Stimulated activated naive CD8-positive, alpha-beta T cell treated with anti-CD3 and anti-CD28 coated beads, Interleukin-15, amount 100 ng/mL, for 72 hours (primary cell): ENCODE measurements around the gene STXBP3.

ENCODE experiments used
- ATAC-seq: fragments of 150-1000 bp; cut with Tn5 transposase; 2 replicates; pipeline ENCODE4 v1.10.0; 2021; ENCODE audit warnings: mild to moderate bottlenecking, moderate library complexity
- DNase-seq, 2 donors: peaks; one replicate each; pipeline ENCODE4 v3.0.0; 2021 to 2022
- H3K27ac Mint-ChIP-seq, 2 donors: one replicate each; pipeline ENCODE4 v1.8.0; 2022; ENCODE audit warnings: mild to moderate bottlenecking in 2 of 2, mixed read lengths in 2 of 2, moderate library complexity in 2 of 2
- H3K27me3 Mint-ChIP-seq: one replicate; pipeline ENCODE4 v1.8.0; 2022; ENCODE audit warnings: mixed read lengths
- H3K4me1 Mint-ChIP-seq: one replicate; pipeline ENCODE4 v1.8.0; 2022; ENCODE audit warnings: mild to moderate bottlenecking, mixed read lengths
- H3K4me3 Mint-ChIP-seq, 2 donors: one replicate each; pipeline ENCODE4 v1.8.0; 2022; ENCODE audit warnings: mild to moderate bottlenecking in 2 of 2, mixed read lengths in 2 of 2, moderate library complexity in 1 of 2
- H3K9me3 Mint-ChIP-seq, 2 donors: one replicate each; pipeline ENCODE4 v1.8.0; 2022; ENCODE audit warnings: mixed read lengths in 2 of 2

Gene STXBP3

GRCh38 chr1:108719656-108720435, 26.6 kb upstream of the STXBP3 start:
- H3K9me3 Mint-ChIP-seq = no peaks in the 10 kb centered on the region
- H3K27me3 Mint-ChIP-seq = no peaks in the 10 kb centered on the region
- H3K27ac Mint-ChIP-seq = no peak overlapping the region
- DNase-seq (no peak), ATAC-seq (no peak)
- no peak overlapping the region for H3K4me3 Mint-ChIP-seq
- no peaks in the 10 kb centered on the region for H3K4me1 Mint-ChIP-seq

DNA sequence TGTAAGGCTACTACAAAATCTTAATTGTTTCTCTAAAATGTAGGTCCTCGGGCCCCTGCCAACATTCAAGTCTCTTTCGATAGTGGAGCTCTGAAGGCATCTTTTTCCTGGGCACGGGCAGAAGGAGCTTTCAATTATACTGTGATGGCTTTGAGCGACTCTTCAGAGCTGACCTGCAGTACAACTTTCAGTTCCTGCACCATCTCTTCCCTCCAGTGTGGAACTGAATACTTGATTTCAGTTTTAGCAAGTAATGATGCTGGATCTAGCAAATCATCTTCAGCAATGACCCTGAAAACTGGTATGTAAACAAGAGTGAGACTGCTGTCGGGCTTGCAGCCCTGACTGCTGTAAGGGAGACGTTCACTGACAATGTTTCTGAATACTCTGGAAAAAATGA, 24.2 kb upstream of the STXBP3 start:
- DNase-seq (no peak), ATAC-seq (no peak)
- no peak overlapping the region for H3K4me3 Mint-ChIP-seq
- no peaks in the 10 kb centered on the region for H3K27me3 Mint-ChIP-seq
- H3K4me1 Mint-ChIP-seq = no peaks in the 10 kb centered on the region
- no peaks in the 10 kb centered on the region for H3K9me3 Mint-ChIP-seq
- no peak overlapping the region for H3K27ac Mint-ChIP-seq

- H3K4me1 Mint-ChIP-seq = no peaks in the 10 kb centered on the region
- ATAC-seq (no peak), DNase-seq (no peak)
- H3K27me3 Mint-ChIP-seq = no peaks in the 10 kb centered on the region
- H3K9me3 Mint-ChIP-seq = no peaks in the 10 kb centered on the region
- no peak overlapping the region for H3K27ac Mint-ChIP-seq
- no peak overlapping the region for H3K4me3 Mint-ChIP-seq
Observed at GRCh38 chr1:108725906-108726305, 20.6 kb upstream of the STXBP3 start.

DNA sequence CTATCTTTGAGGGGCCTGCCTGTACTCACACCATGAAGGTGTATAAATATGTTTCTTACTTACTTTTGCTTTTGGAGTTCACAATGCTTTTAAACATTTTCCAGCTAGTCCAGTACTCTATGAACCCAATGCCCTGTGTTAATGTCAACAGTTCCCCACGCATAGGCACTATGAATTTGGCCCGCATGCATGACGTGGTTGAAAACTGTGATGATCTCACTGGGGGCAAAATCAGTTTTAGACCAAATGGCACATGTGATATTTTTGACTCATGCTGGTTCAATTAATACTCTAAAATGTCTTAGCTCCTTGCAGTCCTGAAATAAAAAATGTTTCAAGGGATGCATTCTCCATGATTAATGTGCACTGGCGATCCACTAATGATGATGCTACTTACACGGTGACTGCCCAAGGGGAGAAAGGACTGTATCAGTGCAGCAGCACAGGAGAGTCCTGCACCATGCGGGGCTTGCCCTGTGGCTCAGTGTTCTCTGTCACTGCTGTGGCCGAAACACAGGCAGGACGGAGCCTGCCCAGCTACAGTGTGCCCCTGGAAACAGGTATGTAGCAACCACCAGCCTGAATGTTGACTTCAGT, 18.0 kb upstream of the STXBP3 start:
- Mint-ChIP-seq H3K4me1 (no peaks in the 10 kb centered on the region), H3K4me3 (no peak overlapping the region), H3K27ac (no peak overlapping the region), H3K27me3 (no peaks in the 10 kb centered on the region), H3K9me3 (no peaks in the 10 kb centered on the region)
- ATAC-seq = no peak
- DNase-seq = no peak

GRCh38 chr1:108729481-108729880, 17.0 kb upstream of the STXBP3 start:
- Mint-ChIP-seq H3K4me1 (no peaks in the 10 kb centered on the region), H3K9me3 (no peaks in the 10 kb centered on the region), H3K4me3 (no peak overlapping the region), H3K27ac (no peak overlapping the region), H3K27me3 (no peaks in the 10 kb centered on the region)
- DNase-seq (no peak), ATAC-seq (no peak)

DNA sequence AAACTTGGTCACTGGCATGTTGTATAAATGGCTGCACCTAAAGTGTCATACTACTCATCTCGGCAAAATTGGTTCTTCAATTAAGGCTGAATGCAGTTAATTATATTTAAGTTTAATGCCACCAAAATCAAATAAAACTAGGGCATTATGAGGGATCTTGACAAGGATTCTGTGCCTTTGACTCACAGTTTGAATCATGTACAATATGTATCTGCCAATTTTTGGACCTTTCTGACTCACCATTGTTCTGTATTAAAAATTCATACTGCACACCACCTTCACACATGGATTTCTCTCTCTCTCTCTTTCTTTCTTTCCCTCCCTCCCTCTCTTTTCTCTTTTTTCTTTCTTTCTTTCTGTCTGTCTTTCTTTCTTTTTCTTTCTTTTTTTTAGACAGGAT, 14.1 kb upstream of the STXBP3 start:
- no peaks in the 10 kb centered on the region for H3K4me1 Mint-ChIP-seq
- no peak overlapping the region for H3K4me3 Mint-ChIP-seq
- H3K27ac Mint-ChIP-seq = no peak overlapping the region
- DNase-seq = no peak
- H3K9me3 Mint-ChIP-seq = no peaks in the 10 kb centered on the region
- H3K27me3 Mint-ChIP-seq = no peaks in the 10 kb centered on the region
- ATAC-seq = no peak

DNA sequence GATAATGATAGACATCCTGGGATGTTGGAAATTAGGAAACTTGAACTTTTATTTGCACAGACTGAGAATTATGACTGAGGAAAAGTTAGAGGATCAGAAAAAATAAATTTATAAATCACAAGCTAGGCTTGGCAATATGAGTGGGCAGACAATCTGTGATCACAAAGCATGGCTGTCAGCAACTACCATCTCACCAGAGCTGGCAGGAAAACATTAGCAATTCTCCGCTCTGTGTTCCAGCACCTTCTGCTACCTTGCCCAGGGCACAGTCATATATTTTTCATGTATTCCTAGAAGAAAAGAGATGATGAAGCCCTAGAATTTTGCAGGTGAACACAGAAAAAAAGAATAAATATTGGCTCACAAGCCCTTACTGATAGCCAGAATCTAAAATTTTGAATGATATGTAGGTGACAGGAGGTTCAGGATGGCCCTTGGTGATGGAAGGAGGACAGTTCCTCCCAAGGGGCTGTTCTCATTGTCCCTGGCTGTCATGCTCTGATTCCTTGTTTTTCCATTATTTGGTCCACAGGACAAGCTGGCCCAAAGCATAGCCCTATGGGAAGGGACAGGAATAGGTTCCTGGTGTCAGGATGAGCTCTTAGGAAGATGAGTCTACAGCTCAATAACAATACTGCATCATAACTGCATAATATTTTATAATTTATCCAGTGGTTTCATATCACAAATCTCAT, 12.2 kb upstream of the STXBP3 start:
- H3K27me3 Mint-ChIP-seq = no peaks in the 10 kb centered on the region
- DNase-seq (no peak), ATAC-seq (no peak)
- no peak overlapping the region for H3K27ac Mint-ChIP-seq
- no peaks in the 10 kb centered on the region for H3K4me1 Mint-ChIP-seq
- no peak overlapping the region for H3K4me3 Mint-ChIP-seq
- no peaks in the 10 kb centered on the region for H3K9me3 Mint-ChIP-seq

GRCh38 chr1:108742253-108742652, 4.2 kb upstream of the STXBP3 start:
- H3K9me3 Mint-ChIP-seq = no peaks in the 10 kb centered on the region
- no peak overlapping the region for H3K27ac Mint-ChIP-seq
- no peak for ATAC-seq
- H3K4me1 Mint-ChIP-seq = peaks cover under 1% of the 10 kb centered on the region
- no peak for DNase-seq
- no peaks in the 10 kb centered on the region for H3K27me3 Mint-ChIP-seq
- no peak overlapping the region for H3K4me3 Mint-ChIP-seq

- peak overlapping the region; percentile 95 to 98 for H3K4me3 Mint-ChIP-seq
- DNase-seq (no peak), ATAC-seq (no peak)
- H3K4me1 Mint-ChIP-seq = peaks cover 23% of the 10 kb centered on the region
- H3K27ac Mint-ChIP-seq = peak overlapping the region; percentile 98
- no peaks in the 10 kb centered on the region for H3K27me3 Mint-ChIP-seq
- no peaks in the 10 kb centered on the region for H3K9me3 Mint-ChIP-seq
Observed at GRCh38 chr1:108745980-108746381, 493 bp upstream of the STXBP3 start.

DNA sequence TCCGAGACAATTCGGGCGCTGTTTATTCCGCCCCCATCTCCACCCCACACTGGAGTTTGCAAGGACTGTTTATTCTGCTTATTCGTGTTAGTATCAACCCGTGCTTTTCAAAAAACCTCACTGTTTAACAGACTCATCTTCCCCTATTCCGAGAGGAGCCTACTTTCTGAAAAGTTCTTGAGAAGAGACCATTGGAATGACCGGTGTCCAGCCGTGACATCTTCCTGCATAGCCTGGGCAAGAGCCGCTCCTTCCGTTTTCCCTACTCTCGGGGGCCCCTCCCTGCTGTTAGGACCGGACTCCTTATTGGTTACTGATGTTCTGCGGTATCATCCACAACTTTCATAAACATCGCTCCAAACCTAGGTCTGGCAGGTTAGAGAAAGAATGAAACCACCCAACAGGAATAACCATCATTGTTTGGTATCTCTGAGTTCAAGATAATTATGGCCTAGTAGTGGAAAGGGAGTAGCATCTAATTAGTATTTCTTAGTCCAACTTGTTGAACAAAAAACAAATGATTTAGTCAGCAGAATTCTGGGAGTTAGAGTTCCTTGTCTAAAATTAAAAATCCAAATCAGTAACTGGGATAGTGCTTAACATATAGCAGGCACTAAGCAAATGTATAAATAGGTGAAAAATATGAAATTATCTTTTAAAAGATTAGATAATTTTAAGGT, 837 bp downstream of the STXBP3 start:
- H3K4me1 Mint-ChIP-seq = peaks cover 26% of the 10 kb centered on the region
- H3K27ac Mint-ChIP-seq = peak overlapping the region; percentile 97 to 99
- no peaks in the 10 kb centered on the region for H3K27me3 Mint-ChIP-seq
- no peaks in the 10 kb centered on the region for H3K9me3 Mint-ChIP-seq
- peak; percentile 16 for ATAC-seq
- peak; percentile 28 to 38 for DNase-seq
- H3K4me3 Mint-ChIP-seq = peak overlapping the region; percentile 95 to 98

DNA sequence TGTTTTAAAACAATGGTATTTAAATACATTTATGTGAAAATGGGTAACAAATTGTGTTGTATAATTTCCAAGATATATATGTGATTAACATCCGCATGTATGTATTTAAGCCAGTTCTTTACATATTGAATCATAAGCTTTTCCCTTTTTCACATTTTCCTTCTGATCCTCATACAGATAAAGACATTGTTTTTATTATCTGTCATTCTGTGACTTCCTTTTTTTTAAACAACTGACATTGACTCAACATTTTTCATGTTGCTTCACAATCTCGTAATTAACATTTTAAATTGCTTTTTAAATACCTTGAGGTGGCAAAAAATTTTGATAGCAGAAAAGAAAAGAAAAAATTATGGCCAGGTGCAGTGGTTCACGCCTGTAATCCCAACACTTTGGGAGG, 1.4 kb downstream of the STXBP3 start:
- no peak for DNase-seq
- Mint-ChIP-seq H3K4me1 (peaks cover 26% of the 10 kb centered on the region), H3K9me3 (no peaks in the 10 kb centered on the region), H3K27me3 (no peaks in the 10 kb centered on the region), H3K27ac (no peak overlapping the region), H3K4me3 (peak overlapping the region; percentile 16 to 37)
- ATAC-seq = no peak

DNA sequence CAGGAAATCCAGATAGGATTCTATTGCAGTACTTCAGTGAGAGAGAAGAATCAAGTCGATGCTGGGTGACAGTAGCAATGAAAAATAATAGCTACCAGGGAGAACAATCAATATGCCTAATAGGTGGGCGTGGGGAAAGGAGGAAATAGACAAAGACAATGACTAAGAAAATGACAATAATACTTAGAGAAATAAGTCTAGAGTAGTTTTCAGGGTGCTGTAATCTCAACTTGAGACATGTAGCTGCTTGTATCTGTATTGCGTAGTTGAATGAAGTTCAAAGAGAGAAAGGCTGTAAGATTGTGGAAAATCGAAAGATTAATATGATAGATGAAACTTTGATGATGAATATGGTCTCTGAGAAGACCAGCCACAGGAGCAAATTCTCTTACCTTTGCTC, 2.6 kb downstream of the STXBP3 start:
- Mint-ChIP-seq H3K4me1 (peaks cover 26% of the 10 kb centered on the region), H3K27ac (no peak overlapping the region), H3K4me3 (no peak overlapping the region), H3K27me3 (no peaks in the 10 kb centered on the region), H3K9me3 (no peaks in the 10 kb centered on the region)
- no peak for DNase-seq
- no peak for ATAC-seq

DNA sequence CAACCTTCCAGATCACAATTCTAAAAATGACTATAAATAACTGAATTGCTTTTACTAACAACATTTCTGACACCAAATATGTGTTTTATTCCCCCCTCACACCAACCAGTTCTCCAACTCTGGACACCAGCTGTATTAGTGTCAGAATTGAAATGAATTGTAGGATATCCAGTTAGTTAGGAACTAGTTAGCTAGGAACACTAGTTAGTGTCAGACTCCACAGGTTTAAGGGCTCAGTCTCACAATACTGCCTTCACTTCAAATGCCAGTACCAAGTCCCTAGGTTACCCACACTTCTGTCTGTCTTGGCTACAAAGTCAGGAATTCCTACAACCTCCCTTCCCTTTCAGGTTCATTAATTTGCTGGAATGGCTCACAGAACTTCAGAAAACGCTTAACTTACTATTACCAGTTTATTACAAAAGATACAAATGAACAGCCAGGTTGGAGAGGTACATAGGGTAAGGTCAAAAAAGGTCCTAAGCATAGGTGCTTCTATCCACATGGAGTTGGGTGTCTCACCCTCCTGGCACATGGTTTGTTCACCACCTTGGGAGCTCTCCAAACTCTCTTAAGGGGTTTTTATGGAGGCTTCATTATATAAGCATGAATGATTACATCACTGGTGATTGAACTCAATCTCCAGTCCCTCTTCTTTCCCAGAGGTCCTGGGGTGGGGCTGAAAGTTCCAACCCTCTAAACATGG, 4.2 kb downstream of the STXBP3 start:
- Mint-ChIP-seq H3K27me3 (no peaks in the 10 kb centered on the region), H3K27ac (peak overlapping the region in 1 of 2 donors; percentile 68), H3K4me3 (no peak overlapping the region), H3K4me1 (peaks cover 37% of the 10 kb centered on the region), H3K9me3 (no peaks in the 10 kb centered on the region)
- DNase-seq (no peak), ATAC-seq (no peak)

DNA sequence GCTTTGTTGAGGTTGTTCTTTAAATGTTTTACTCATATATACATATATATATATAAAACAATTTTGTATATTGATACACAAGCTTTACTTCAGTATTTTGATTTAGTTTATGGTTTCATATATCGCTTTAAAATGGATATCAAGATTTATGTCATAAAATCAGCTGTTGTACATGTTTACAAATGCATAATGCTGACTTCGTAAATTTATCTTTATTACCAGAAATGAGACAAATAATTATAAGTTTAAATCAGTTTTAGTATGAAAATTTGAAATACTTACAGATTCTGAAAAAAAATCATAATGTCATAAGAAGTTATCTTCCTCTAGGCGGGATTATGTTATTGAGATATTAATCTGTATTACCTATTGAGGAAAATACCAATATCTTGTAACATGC, 6.9 kb downstream of the STXBP3 start:
- H3K4me3 Mint-ChIP-seq = no peak overlapping the region
- H3K27me3 Mint-ChIP-seq = no peaks in the 10 kb centered on the region
- DNase-seq = no peak
- peaks cover 31% of the 10 kb centered on the region for H3K4me1 Mint-ChIP-seq
- no peak for ATAC-seq
- no peak overlapping the region for H3K27ac Mint-ChIP-seq
- H3K9me3 Mint-ChIP-seq = no peaks in the 10 kb centered on the region

DNA sequence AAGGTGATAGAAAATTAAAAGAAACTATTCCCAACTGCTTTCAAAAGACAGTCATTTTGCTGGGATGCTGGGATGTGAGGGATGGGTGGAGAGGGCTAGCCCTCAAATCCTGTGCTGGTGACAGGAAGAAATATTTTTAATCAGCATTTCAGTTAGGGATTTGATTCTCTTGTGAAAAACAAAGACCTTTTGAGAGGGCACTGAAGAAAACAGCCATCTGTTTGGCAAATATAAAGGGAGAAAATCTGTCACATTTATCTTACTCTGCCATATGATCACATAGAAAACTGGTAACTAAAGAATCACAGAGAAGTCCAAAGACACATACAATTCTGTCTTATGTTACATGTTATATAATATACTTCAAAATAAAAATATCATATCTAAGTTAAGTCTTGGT, 12.3 kb downstream of the STXBP3 start:
- H3K27ac Mint-ChIP-seq = no peak overlapping the region

More for the DNA sequence above, 12.3 kb downstream of the STXBP3 start:
- Mint-ChIP-seq H3K4me3 (no peak overlapping the region), H3K4me1 (peaks cover 11% of the 10 kb centered on the region), H3K27me3 (no peaks in the 10 kb centered on the region), H3K9me3 (no peaks in the 10 kb centered on the region)
- DNase-seq (no peak), ATAC-seq (no peak)
